Neural cell (in vitro differentiated cells): Measurements from ENCODE around the gene AGPAT3. TPM values are rescaled to one million over a fixed set of nuclear protein-coding genes. Genes with fewer than 3 reads are reported as not detected.

Source experiments
- H2AFZ ChIP-seq: fragments of 200-600, 300-800 bp; sonication (generic), shearing (Covaris generic); 2 replicates; pipeline ENCODE4 v1.6.0; 2014; ENCODE audit warnings: low read depth, mild to moderate bottlenecking, antibody characterized with exemption, low read length, moderate library complexity
- H3F3A ChIP-seq: fragments of 200-600 bp; shearing (Covaris generic); 2 replicates; pipeline ENCODE4 v1.6.1; 2016; ENCODE audit warnings: mild to moderate bottlenecking, moderate library complexity, mixed read lengths, antibody characterized with exemption, low read length; ENCODE audit not compliant: insufficient read depth, poor library complexity, severe bottlenecking
- H3K27ac ChIP-seq: fragments of 200-600, 300-800 bp; sonication (generic), shearing (Covaris generic); 2 replicates; pipeline ENCODE4 v1.5.1; 2014; ENCODE audit warnings: mild to moderate bottlenecking, low read length, moderate library complexity
- H3K27me3 ChIP-seq: fragments of 300-800, 200-600 bp; sonication (generic), shearing (Covaris generic); 2 replicates; pipeline ENCODE4 v1.6.0; 2014; ENCODE audit warnings: mild to moderate bottlenecking, low read depth, low read length, moderate library complexity; ENCODE audit not compliant: insufficient read depth
- H3K36me3 ChIP-seq: fragments of 300-800, 200-600 bp; sonication (generic), shearing (Covaris generic); 2 replicates; pipeline ENCODE4 v1.5.1; 2014; ENCODE audit warnings: mild to moderate bottlenecking, antibody characterized with exemption, low read length, moderate library complexity; ENCODE audit not compliant: insufficient read depth
- H3K4me2 ChIP-seq: fragments of 300-800, 200-600 bp; sonication (generic), shearing (Covaris generic); 2 replicates; pipeline ENCODE4 v1.6.0; 2014; ENCODE audit warnings: mild to moderate bottlenecking, low read length
- H3K4me3 ChIP-seq: fragments of 300-800, 200-600 bp; sonication (generic), shearing (Covaris generic); 2 replicates; pipeline ENCODE4 v1.5.1; 2014; ENCODE audit warnings: mild to moderate bottlenecking, low read length, moderate library complexity
- H3K79me2 ChIP-seq: fragments of 200-600 bp; shearing (Covaris generic); replicated peaks from 2 replicates; pipeline ENCODE4 v1.6.0; 2014; ENCODE audit warnings: mild to moderate bottlenecking, low read length, moderate library complexity; ENCODE audit not compliant: insufficient read depth
- H3K9ac ChIP-seq: fragments of 300-800, 200-600 bp; sonication (generic), shearing (Covaris generic); 2 replicates; pipeline ENCODE4 v1.6.1; 2016; ENCODE audit warnings: mild to moderate bottlenecking, low read length, mixed read lengths
- H3K9me2 ChIP-seq: fragments of 200-600 bp; shearing (Covaris generic); 2 replicates; pipeline ENCODE4 v1.6.1; 2016; ENCODE audit warnings: mild to moderate bottlenecking, low read length, mixed read lengths; ENCODE audit not compliant: insufficient read depth
- H3K9me3 ChIP-seq: fragments of 200-600, 300-800 bp; sonication (generic), shearing (Covaris generic); 2 replicates; pipeline ENCODE4 v1.6.1; 2016; ENCODE audit warnings: mild to moderate bottlenecking, mixed run types, low read length, moderate library complexity, mixed read lengths
- H4K20me1 ChIP-seq: fragments of 200-600 bp; shearing (Covaris generic); 2 replicates; pipeline ENCODE4 v1.6.1; 2016; ENCODE audit warnings: mild to moderate bottlenecking, mixed run types; ENCODE audit not compliant: insufficient read depth
- CTCF ChIP-seq: fragments of 450-650 bp; IDR thresholded peaks from 2 replicates; pipeline ENCODE4 v1.5.1; 2014; ENCODE audit warnings: antibody characterized with exemption, mild to moderate bottlenecking, moderate library complexity; ENCODE audit not compliant: poor library complexity, severe bottlenecking
- EP300 ChIP-seq: fragments of 450-650 bp; conservative IDR thresholded peaks from 2 replicates; pipeline ENCODE4 v1.6.1; 2014; ENCODE audit warnings: antibody characterized with exemption, mild to moderate bottlenecking, moderate library complexity; ENCODE audit not compliant: poor library complexity, severe bottlenecking
- EZH2 ChIP-seq: fragments of 200-600, 300-800 bp; shearing (Covaris generic), sonication (generic); IDR thresholded peaks from 2 replicates; pipeline ENCODE4 v1.6.1; 2014; ENCODE audit warnings: antibody characterized with exemption, low read length, borderline replicate concordance, mild to moderate bottlenecking; ENCODE audit not compliant: insufficient read depth, poor library complexity, severe bottlenecking
- MXI1 ChIP-seq: fragments of 450-650 bp; conservative IDR thresholded peaks from 2 replicates; pipeline ENCODE4 v1.6.1; 2014; ENCODE audit warnings: antibody characterized with exemption, mild to moderate bottlenecking; ENCODE audit not compliant: poor library complexity, severe bottlenecking
- POLR2AphosphoS5 ChIP-seq: IDR thresholded peaks from 2 replicates; pipeline ENCODE4 v1.6.1; 2012
- RAD21 ChIP-seq: fragments of 450-650 bp; conservative IDR thresholded peaks from 2 replicates; pipeline ENCODE4 v1.6.1; 2014; ENCODE audit warnings: antibody characterized with exemption, mild to moderate bottlenecking, moderate library complexity
- REST ChIP-seq: IDR thresholded peaks from 2 replicates; pipeline ENCODE4 v1.6.1; 2012; ENCODE audit warnings: borderline replicate concordance
- SMC3 ChIP-seq: fragments of 450-650 bp; conservative IDR thresholded peaks from 2 replicates; pipeline ENCODE4 v1.6.1; 2014; ENCODE audit warnings: antibody characterized with exemption, mild to moderate bottlenecking, moderate library complexity; ENCODE audit not compliant: poor library complexity
- TAF1 ChIP-seq: IDR thresholded peaks from 2 replicates; pipeline ENCODE4 v1.6.1; 2012; ENCODE audit warnings: low read depth
- polyA plus RNA-seq: library from polyadenylated mRNA; depleted of rRNA; stranded (reverse); fragments of >200 nt; gene quantifications from 2 replicates; pipeline ENCODE4 v1.2.3, GENCODE V29; 2014

Gene AGPAT3
- polyA plus RNA-seq, 1 donor from 2014 or later, result 8.4 TPM

GRCh38 chr21:43880111-43880985 lies 15.3 kb downstream of the AGPAT3 start:
- H3K27me3 ChIP-seq, result no peaks in the 10 kb centered on the region
- no peaks in the 10 kb centered on the region for H3K9me2 ChIP-seq
- H3K79me2 ChIP-seq, result no peaks in the 10 kb centered on the region
- H3K27ac ChIP-seq, result no peak overlapping the region
- no peaks in the 10 kb centered on the region for H3K9me3 ChIP-seq
- no peaks in the 10 kb centered on the region for H3K36me3 ChIP-seq
- no peak overlapping the region for H2AFZ ChIP-seq
- TF ChIP-seq SMC3, result no peak
- TF ChIP-seq EZH2, result no peak
- no peak for TF ChIP-seq TAF1
- TF ChIP-seq EP300, result no peak
- no peak for TF ChIP-seq CTCF
- no peak for TF ChIP-seq POLR2AphosphoS5
- TF ChIP-seq RAD21, result no peak
- TF ChIP-seq REST, result no peak
- TF ChIP-seq MXI1, result no peak
- no peak overlapping the region for H3K4me2 ChIP-seq
- H3K9ac ChIP-seq, result no peak overlapping the region
- H3F3A ChIP-seq, result no peaks in the 10 kb centered on the region
- H4K20me1 ChIP-seq, result no peaks in the 10 kb centered on the region
- no peak overlapping the region for H3K4me3 ChIP-seq

- Histone ChIP-seq H3K9me3 (no peaks in the 10 kb centered on the region), H3K9me2 (no peaks in the 10 kb centered on the region), H3K79me2 (no peaks in the 10 kb centered on the region), H3K27me3 (no peaks in the 10 kb centered on the region), H3K4me3 (no peak overlapping the region), H3K36me3 (no peaks in the 10 kb centered on the region), H3K9ac (no peak overlapping the region), H4K20me1 (no peaks in the 10 kb centered on the region), H2AFZ (no peak overlapping the region), H3K27ac (no peak overlapping the region), H3F3A (no peaks in the 10 kb centered on the region), H3K4me2 (no peak overlapping the region)
- no peak for TF ChIP-seq RAD21
- no peak for TF ChIP-seq CTCF
- no peak for TF ChIP-seq TAF1
- no peak for TF ChIP-seq EP300
Observed at GRCh38 chr21:43881283-43881682, 16.3 kb downstream of the AGPAT3 start.
